SK-N-SH (cell line): ENCODE measurements around the gene OSBP2. TPM values are rescaled to one million over a fixed set of nuclear protein-coding genes. Genes with fewer than 3 reads are reported as not detected.

Source experiments
- CTCF ChIA-PET: fragments of 300-600, 350-600 bp; formaldehyde crosslinking; extraction: SDS; loops from one replicate; lab custom pipeline; 2021; lab: Yijun Ruan, JAX
- POLR2A ChIA-PET: fragments of 350-600 bp; sonication (Branson Sonifier 250); formaldehyde crosslinking; extraction: SDS; loops from one replicate; lab custom pipeline; 2020; ENCODE audit warnings: antibody characterized with exemption, inconsistent platforms; lab: Yijun Ruan, JAX
- DNase-seq: peaks from one replicate; pipeline ENCODE4 v3.0.0; 2012
- H2AFZ ChIP-seq: fragments of 200-600 bp; sonication (generic); 2 replicates; pipeline ENCODE4 v1.8.1; 2016; ENCODE audit warnings: antibody characterized with exemption, mild to moderate bottlenecking, low read depth
- H3F3A ChIP-seq: fragments of 200-600 bp; sonication (generic); replicated peaks from 2 replicates; pipeline ENCODE3; 2016; ENCODE audit warnings: antibody characterized with exemption, mild to moderate bottlenecking; ENCODE audit not compliant: insufficient read depth
- H3K27ac ChIP-seq, 2 experiments: fragments of 200-500 bp in 1 of 2; fragments of 200-600 bp in 1 of 2; sonication (Bioruptor generic) in 1 of 2; sonication (generic), shearing (Covaris generic) in 1 of 2; 2 replicates each; pipeline versions ENCODE4 v1.5.1 to v1.6.1; 2014 to 2016; ENCODE audit warnings: low read depth in 2 of 2, inconsistent platforms in 1 of 2, low read length in 1 of 2, mild to moderate bottlenecking in 1 of 2, mixed read lengths in 1 of 2
- H3K27me3 ChIP-seq: fragments of 200-600 bp; sonication (generic), shearing (Covaris generic); 2 replicates; pipeline ENCODE4 v1.6.1; 2016; ENCODE audit warnings: mixed run types; ENCODE audit not compliant: insufficient read depth
- H3K36me3 ChIP-seq, 2 experiments: fragments of 200-500 bp in 1 of 2; fragments of 200-600 bp in 1 of 2; sonication (Bioruptor generic) in 1 of 2; sonication (generic) in 1 of 2; replicated peaks in 1 of 2; 2 replicates each; pipeline versions ENCODE3 to v1.5.1; 2014 to 2016; ENCODE audit warnings: low read length in 1 of 2, mild to moderate bottlenecking in 1 of 2; ENCODE audit not compliant: insufficient read depth in 2 of 2, control insufficient read depth in 1 of 2
- H3K4me1 ChIP-seq, 2 experiments: fragments of 200-500 bp in 1 of 2; fragments of 200-600 bp in 1 of 2; sonication (Bioruptor generic) in 1 of 2; sonication (generic), shearing (Covaris generic) in 1 of 2; 2 replicates each; pipeline versions ENCODE4 v1.5.1 to v1.6.1; 2014 to 2016; ENCODE audit warnings: low read depth in 1 of 2, low read length in 1 of 2, mixed run types in 1 of 2; ENCODE audit not compliant: insufficient read depth in 2 of 2, control insufficient read depth in 1 of 2
- H3K4me2 ChIP-seq: fragments of 200-600 bp; sonication (generic), shearing (Covaris generic); 2 replicates; pipeline ENCODE4 v1.6.1; 2017; ENCODE audit warnings: mixed run types
- H3K4me3 ChIP-seq, 2 experiments: fragments of 200-500 bp in 1 of 2; fragments of 200-600 bp in 1 of 2; sonication (Bioruptor generic) in 1 of 2; sonication (generic), shearing (Covaris generic) in 1 of 2; 2 replicates each; pipeline versions ENCODE4 v1.5.1 to v1.8.1; 2014 to 2016; ENCODE audit warnings: low read depth in 2 of 2, inconsistent platforms in 1 of 2, low read length in 1 of 2, mild to moderate bottlenecking in 1 of 2, mixed read lengths in 1 of 2, moderate library complexity in 1 of 2
- H3K79me2 ChIP-seq: fragments of 200-600 bp; sonication (generic); 2 replicates; pipeline ENCODE4 v1.8.1; 2017; ENCODE audit warnings: mild to moderate bottlenecking; ENCODE audit not compliant: insufficient read depth
- H3K9ac ChIP-seq: fragments of 200-600 bp; sonication (generic); 2 replicates; pipeline ENCODE4 v1.6.1; 2017; ENCODE audit warnings: mixed run types
- H3K9me2 ChIP-seq: fragments of 200-600 bp; sonication (generic); 2 replicates; pipeline ENCODE4 v1.6.1; 2017; ENCODE audit warnings: mixed run types
- H3K9me3 ChIP-seq: fragments of 200-600 bp; sonication (generic); 2 replicates; pipeline ENCODE4 v1.6.1; 2017; ENCODE audit warnings: mixed run types, mild to moderate bottlenecking, moderate library complexity
- H4K20me1 ChIP-seq: fragments of 200-600 bp; sonication (generic); 2 replicates; pipeline ENCODE4 v1.6.1; 2017; ENCODE audit warnings: mild to moderate bottlenecking, mixed run types; ENCODE audit not compliant: insufficient read depth
- CHD2 ChIP-seq: fragments of 150-350 bp; IDR thresholded peaks from 2 replicates; pipeline ENCODE4 v1.6.1; 2018; ENCODE audit warnings: low read length; ENCODE audit not compliant: partially characterized antibody
- EP300 ChIP-seq, 2 experiments: IDR thresholded peaks; 2 replicates each; pipeline versions ENCODE4 v1.4.0 to v1.6.1; 2012; ENCODE audit warnings: borderline replicate concordance in 1 of 2, low read depth in 1 of 2, low read length in 1 of 2
- FOSL2 ChIP-seq: IDR thresholded peaks from 2 replicates; pipeline ENCODE4 v1.4.0; 2012; ENCODE audit warnings: low read depth, mild to moderate bottlenecking, moderate library complexity, borderline replicate concordance
- FOXM1 ChIP-seq: IDR thresholded peaks from 2 replicates; pipeline ENCODE4 v1.4.0; 2012; ENCODE audit warnings: low read depth, mild to moderate bottlenecking
- GATA2 ChIP-seq: sonication (generic); formaldehyde crosslinking; IDR thresholded peaks from 2 replicates; pipeline ENCODE4 v1.5.0; 2020; ENCODE audit warnings: mild to moderate bottlenecking, missing genetic modification reagents
- NRF1 ChIP-seq: IDR thresholded peaks from 2 replicates; pipeline ENCODE4 v1.6.1; 2012; ENCODE audit warnings: low read depth, mild to moderate bottlenecking, low read length
- RAD21 ChIP-seq: IDR thresholded peaks from 2 replicates; pipeline ENCODE4 v1.6.1; 2012; ENCODE audit warnings: mild to moderate bottlenecking, low read length
- RCOR1 ChIP-seq: fragments of 150-350 bp; IDR thresholded peaks from 2 replicates; pipeline ENCODE4 v1.6.1; 2017; ENCODE audit warnings: antibody characterized with exemption, low read length
- RXRA ChIP-seq: IDR thresholded peaks from 2 replicates; pipeline ENCODE4 v1.4.0; 2012; ENCODE audit warnings: low read depth, mild to moderate bottlenecking, borderline replicate concordance
- SMC3 ChIP-seq: IDR thresholded peaks from 2 replicates; pipeline ENCODE4 v1.6.1; 2012; ENCODE audit warnings: low read depth, low read length, improper control_type of control experiment
- WGBS: methylation state at CpG from one replicate; pipeline ENCODE4 v1.1.6; 2017; ENCODE audit warnings: low lambda C conversion rate; 5-methylcytosine and 5-hydroxymethylcytosine counted together
- polyA plus RNA-seq, 3 experiments: library from polyadenylated mRNA; depleted of rRNA; stranded (reverse); fragments of >200 nt; gene quantifications; 2 replicates each; pipeline ENCODE4 v1.2.3, GENCODE V29; 2012
- TF ChIP-seq, protein P1 (sequence below): IDR thresholded peaks from 2 replicates; pipeline ENCODE4 v1.6.1; 2012; ENCODE audit warnings: mild to moderate bottlenecking, low read depth, low read length, moderate library complexity
- TF ChIP-seq, protein P2 (sequence below): IDR thresholded peaks from 2 replicates; pipeline ENCODE4; 2012
- TF ChIP-seq, protein P3 (sequence below): IDR thresholded peaks from 2 replicates; pipeline ENCODE4 v1.4.0; 2012; ENCODE audit warnings: low read depth
- TF ChIP-seq, protein P4 (sequence below): fragments of 150-350 bp; IDR thresholded peaks from 2 replicates; pipeline ENCODE4 v1.6.1; 2016; ENCODE audit warnings: mild to moderate bottlenecking, low read depth, low read length

OSBP2 gene
- polyA plus RNA-seq, 1 of the 3 experiments (the other 2 are of a cell fraction): 3.1 TPM

DNA sequence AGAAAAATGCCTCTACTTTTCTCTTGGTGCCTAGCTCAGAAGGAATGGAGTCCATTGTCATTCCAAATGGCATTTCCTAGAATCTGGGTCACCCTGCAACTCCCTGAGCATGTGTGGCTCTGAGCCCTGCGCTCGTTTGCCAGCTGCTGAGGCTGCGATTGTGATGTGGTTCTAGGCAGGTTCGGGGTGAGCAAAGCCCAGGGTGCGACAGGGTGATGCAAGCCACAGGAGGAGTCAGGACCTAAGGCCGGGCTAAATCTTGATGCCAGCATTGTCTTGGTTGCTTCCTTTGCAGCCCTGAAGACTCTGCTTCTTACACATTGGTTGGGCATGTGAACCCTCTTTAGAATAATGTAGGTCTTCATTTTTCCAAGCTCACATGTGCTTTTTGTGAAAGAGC lies 142.9 kb downstream of the OSBP2 start:
- Histone ChIP-seq H3K36me3 (no peaks in the 10 kb centered on the region), H4K20me1 (no peaks in the 10 kb centered on the region), H3K4me1 (no peaks in the 10 kb centered on the region; a peak in 1 of 4 replicates), H3K9ac (no peak overlapping the region), H3K4me2 (no peak overlapping the region), H3K9me2 (no peaks in the 10 kb centered on the region), H3K27me3 (no peaks in the 10 kb centered on the region), H2AFZ (no peak overlapping the region), H3K4me3 (no peak overlapping the region), H3K9me3 (peaks cover 5% of the 10 kb centered on the region; the same call in 1 of the 2 replicates), H3F3A (no peaks in the 10 kb centered on the region), H3K27ac (no peak overlapping the region)
- CTCF ChIA-PET: interaction anchor here (0.8 to 1.3 kb wide), 3 partner anchors 18 to 82 kb away, joined by 3 to 5 read pairs (median 4); no protein-coding TSS in a partner anchor
- POLR2A ChIA-PET: no interaction called here
- no CpG with 5 or more reads among the region's 6 CpGs for WGBS
- DNase-seq: no peak
- no peak for TF ChIP-seq EP300 (IDR thresholded peaks at IDR 0.05; ENCODE audit: borderline replicate concordance in 1 of 2, low read depth in 1 of 2, low read length in 1 of 2)
- TF ChIP-seq SMC3: no peak
- TF ChIP-seq, protein P1, sequence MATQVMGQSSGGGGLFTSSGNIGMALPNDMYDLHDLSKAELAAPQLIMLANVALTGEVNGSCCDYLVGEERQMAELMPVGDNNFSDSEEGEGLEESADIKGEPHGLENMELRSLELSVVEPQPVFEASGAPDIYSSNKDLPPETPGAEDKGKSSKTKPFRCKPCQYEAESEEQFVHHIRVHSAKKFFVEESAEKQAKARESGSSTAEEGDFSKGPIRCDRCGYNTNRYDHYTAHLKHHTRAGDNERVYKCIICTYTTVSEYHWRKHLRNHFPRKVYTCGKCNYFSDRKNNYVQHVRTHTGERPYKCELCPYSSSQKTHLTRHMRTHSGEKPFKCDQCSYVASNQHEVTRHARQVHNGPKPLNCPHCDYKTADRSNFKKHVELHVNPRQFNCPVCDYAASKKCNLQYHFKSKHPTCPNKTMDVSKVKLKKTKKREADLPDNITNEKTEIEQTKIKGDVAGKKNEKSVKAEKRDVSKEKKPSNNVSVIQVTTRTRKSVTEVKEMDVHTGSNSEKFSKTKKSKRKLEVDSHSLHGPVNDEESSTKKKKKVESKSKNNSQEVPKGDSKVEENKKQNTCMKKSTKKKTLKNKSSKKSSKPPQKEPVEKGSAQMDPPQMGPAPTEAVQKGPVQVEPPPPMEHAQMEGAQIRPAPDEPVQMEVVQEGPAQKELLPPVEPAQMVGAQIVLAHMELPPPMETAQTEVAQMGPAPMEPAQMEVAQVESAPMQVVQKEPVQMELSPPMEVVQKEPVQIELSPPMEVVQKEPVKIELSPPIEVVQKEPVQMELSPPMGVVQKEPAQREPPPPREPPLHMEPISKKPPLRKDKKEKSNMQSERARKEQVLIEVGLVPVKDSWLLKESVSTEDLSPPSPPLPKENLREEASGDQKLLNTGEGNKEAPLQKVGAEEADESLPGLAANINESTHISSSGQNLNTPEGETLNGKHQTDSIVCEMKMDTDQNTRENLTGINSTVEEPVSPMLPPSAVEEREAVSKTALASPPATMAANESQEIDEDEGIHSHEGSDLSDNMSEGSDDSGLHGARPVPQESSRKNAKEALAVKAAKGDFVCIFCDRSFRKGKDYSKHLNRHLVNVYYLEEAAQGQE: no peak
- TF ChIP-seq CHD2: no peak
- TF ChIP-seq, protein P2, sequence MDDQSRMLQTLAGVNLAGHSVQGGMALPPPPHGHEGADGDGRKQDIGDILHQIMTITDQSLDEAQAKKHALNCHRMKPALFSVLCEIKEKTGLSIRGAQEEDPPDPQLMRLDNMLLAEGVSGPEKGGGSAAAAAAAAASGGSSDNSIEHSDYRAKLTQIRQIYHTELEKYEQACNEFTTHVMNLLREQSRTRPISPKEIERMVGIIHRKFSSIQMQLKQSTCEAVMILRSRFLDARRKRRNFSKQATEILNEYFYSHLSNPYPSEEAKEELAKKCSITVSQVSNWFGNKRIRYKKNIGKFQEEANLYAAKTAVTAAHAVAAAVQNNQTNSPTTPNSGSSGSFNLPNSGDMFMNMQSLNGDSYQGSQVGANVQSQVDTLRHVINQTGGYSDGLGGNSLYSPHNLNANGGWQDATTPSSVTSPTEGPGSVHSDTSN: no peak
- TF ChIP-seq, protein P3, sequence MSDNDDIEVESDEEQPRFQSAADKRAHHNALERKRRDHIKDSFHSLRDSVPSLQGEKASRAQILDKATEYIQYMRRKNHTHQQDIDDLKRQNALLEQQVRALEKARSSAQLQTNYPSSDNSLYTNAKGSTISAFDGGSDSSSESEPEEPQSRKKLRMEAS: no peak
- TF ChIP-seq RAD21: no peak
- TF ChIP-seq FOXM1: no peak
- TF ChIP-seq NRF1: no peak
- TF ChIP-seq, protein P4, sequence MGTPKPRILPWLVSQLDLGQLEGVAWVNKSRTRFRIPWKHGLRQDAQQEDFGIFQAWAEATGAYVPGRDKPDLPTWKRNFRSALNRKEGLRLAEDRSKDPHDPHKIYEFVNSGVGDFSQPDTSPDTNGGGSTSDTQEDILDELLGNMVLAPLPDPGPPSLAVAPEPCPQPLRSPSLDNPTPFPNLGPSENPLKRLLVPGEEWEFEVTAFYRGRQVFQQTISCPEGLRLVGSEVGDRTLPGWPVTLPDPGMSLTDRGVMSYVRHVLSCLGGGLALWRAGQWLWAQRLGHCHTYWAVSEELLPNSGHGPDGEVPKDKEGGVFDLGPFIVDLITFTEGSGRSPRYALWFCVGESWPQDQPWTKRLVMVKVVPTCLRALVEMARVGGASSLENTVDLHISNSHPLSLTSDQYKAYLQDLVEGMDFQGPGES: no peak
- no peak for TF ChIP-seq FOSL2
- TF ChIP-seq RCOR1: no peak
- no peak for TF ChIP-seq RXRA
- no peak for TF ChIP-seq GATA2 (CRISPR knock-in tag)
- TF ChIP-seq, all 33 proteins: peak for 0
- H3K79me2 ChIP-seq: no peaks in the 10 kb centered on the region
